ENCODE measurements around the gene RAB44. TPM values are rescaled to one million over a fixed set of nuclear protein-coding genes. Genes with fewer than 3 reads are reported as not detected.

The RAB44 gene
- total RNA-seq, 1 experiment from 2014 or later: not detected

DNA sequence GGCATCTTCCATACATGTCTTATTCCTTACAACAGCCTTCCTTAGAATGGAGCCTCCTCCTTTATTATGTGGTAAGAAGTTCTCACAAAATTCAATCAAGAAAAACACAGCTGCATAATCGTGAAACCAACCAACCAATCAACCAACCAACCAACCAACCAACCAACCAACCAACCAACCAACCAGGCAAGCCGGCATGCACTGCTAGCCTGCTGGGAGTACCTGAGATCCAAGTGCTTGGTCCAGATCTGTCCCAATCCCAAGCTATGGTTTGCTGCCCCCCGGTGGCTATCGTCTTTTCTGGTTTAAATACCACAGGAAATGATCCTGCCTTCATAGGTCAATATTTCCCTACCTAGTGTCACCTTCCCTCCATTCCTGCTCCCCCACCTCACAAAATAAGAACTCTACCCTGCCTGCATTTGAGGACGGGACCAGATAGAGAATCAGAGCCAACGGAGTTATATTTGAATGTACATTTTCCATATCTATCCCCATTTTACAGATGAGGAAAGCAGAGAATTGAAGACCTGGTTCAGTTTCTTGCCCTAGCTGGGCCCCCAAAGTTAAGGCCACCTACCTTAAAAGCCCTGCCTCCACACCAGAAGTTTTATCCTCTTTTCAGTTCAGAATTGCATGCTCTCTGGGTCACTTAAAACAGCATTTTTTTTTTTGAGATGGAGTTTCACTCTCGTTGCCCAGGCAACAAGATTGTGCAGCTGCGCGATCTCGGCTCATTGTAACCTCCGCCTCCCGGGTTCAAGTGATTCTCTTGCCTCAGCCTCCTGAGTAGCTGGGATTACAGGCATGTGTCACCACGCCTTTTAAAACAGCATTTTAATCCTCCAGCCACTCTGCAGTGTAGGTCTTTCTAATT is 27.1 kb downstream of the RAB44 start:
- CTCF ChIA-PET: interaction anchor here (0.7 to 1.7 kb wide), 6 partner anchors 19 to 202 kb away, joined by 3 to 13 read pairs (median 4); partner anchors contain the start of gene CDKN1A
- Histone ChIP-seq H3K9me3 (no peaks in the 10 kb centered on the region), H3K4me1 (no peaks in the 10 kb centered on the region), H3K36me3 (ENCODE audit: control insufficient read depth, insufficient read depth, low read length) (no peaks in the 10 kb centered on the region), H3K4me3 (ENCODE audit: low read depth, low read length) (no peak overlapping the region), H3K27me3 (replicated peaks; ENCODE audit: control insufficient read depth, insufficient read depth, low read length) (no peaks in the 10 kb centered on the region)
- POLR2A ChIA-PET: interaction anchor here (0.5 to 0.9 kb wide), 2 partner anchors 150 to 1034 kb away, joined by 3 to 4 read pairs; partner anchors contain the start of gene PPIL1
- no TSS peak for BruUV-seq (replicated peaks)
- intact Hi-C loops (cut with micrococcal nuclease; ENCODE audit: unreplicated experiment): loop anchor here (1.0 to 2.0 kb wide), 3 partner anchors 44 to 110 kb away; no protein-coding TSS in a partner anchor
- peak; percentile 74 to 80 for DNase-seq
- no peaks in the 10 kb centered on the region for H3K9me3 Mint-ChIP-seq (ENCODE audit: unreplicated experiment)
- H3K4me3 Mint-ChIP-seq (ENCODE audit: unreplicated experiment): no peak overlapping the region
- TF ChIP-seq, protein P1, sequence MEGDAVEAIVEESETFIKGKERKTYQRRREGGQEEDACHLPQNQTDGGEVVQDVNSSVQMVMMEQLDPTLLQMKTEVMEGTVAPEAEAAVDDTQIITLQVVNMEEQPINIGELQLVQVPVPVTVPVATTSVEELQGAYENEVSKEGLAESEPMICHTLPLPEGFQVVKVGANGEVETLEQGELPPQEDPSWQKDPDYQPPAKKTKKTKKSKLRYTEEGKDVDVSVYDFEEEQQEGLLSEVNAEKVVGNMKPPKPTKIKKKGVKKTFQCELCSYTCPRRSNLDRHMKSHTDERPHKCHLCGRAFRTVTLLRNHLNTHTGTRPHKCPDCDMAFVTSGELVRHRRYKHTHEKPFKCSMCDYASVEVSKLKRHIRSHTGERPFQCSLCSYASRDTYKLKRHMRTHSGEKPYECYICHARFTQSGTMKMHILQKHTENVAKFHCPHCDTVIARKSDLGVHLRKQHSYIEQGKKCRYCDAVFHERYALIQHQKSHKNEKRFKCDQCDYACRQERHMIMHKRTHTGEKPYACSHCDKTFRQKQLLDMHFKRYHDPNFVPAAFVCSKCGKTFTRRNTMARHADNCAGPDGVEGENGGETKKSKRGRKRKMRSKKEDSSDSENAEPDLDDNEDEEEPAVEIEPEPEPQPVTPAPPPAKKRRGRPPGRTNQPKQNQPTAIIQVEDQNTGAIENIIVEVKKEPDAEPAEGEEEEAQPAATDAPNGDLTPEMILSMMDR (IDR thresholded peaks at IDR 0.05; ENCODE audit: insufficient read depth in 1 of 2, low read depth in 1 of 2, low read length in 1 of 2, severe bottlenecking in 1 of 2, unreplicated experiment in 1 of 2): peak; percentile 42 to 76
- H3K27ac Mint-ChIP-seq (ENCODE audit: unreplicated experiment): no peak overlapping the region
- H3K27me3 Mint-ChIP-seq (ENCODE audit: insufficient read depth, unreplicated experiment): no peaks in the 10 kb centered on the region
- peaks cover 7% of the 10 kb centered on the region for H3K4me1 Mint-ChIP-seq (ENCODE audit: low read depth, unreplicated experiment)
- H3K36me3 Mint-ChIP-seq (ENCODE audit: insufficient read depth, unreplicated experiment): no peaks in the 10 kb centered on the region

GRCh38 chr6:36725581-36725980 is 28.0 kb downstream of the RAB44 start:
- Histone ChIP-seq H3K9me3 (no peaks in the 10 kb centered on the region), H3K27me3 (replicated peaks; ENCODE audit: control insufficient read depth, insufficient read depth, low read length) (no peaks in the 10 kb centered on the region), H3K36me3 (ENCODE audit: control insufficient read depth, insufficient read depth, low read length) (no peaks in the 10 kb centered on the region), H3K4me1 (no peaks in the 10 kb centered on the region), H3K4me3 (ENCODE audit: low read depth, low read length) (no peak overlapping the region)
- CTCF ChIA-PET: interaction anchor here (1.1 to 1.7 kb wide), 3 partner anchors 34 to 111 kb away, joined by 3 to 13 read pairs (median 3); no protein-coding TSS in a partner anchor
- Mint-ChIP-seq H3K27ac (ENCODE audit: unreplicated experiment) (no peak overlapping the region), H3K27me3 (ENCODE audit: insufficient read depth, unreplicated experiment) (no peaks in the 10 kb centered on the region), H3K36me3 (ENCODE audit: insufficient read depth, unreplicated experiment) (no peaks in the 10 kb centered on the region), H3K9me3 (ENCODE audit: unreplicated experiment) (no peaks in the 10 kb centered on the region), H3K4me1 (ENCODE audit: low read depth, unreplicated experiment) (peaks cover 7% of the 10 kb centered on the region), H3K4me3 (ENCODE audit: unreplicated experiment) (no peak overlapping the region)
- TF ChIP-seq, protein P1 (IDR thresholded peaks at IDR 0.05; ENCODE audit: insufficient read depth in 1 of 2, low read depth in 1 of 2, low read length in 1 of 2, severe bottlenecking in 1 of 2, unreplicated experiment in 1 of 2): no peak
- POLR2A ChIA-PET: no interaction called here
- BruUV-seq (replicated peaks): no TSS peak
- intact Hi-C loops (cut with micrococcal nuclease; ENCODE audit: unreplicated experiment): loop anchor here (2.0 kb wide), 1 partner anchor 111 kb away; no protein-coding TSS in a partner anchor
- no peak for DNase-seq

DNA sequence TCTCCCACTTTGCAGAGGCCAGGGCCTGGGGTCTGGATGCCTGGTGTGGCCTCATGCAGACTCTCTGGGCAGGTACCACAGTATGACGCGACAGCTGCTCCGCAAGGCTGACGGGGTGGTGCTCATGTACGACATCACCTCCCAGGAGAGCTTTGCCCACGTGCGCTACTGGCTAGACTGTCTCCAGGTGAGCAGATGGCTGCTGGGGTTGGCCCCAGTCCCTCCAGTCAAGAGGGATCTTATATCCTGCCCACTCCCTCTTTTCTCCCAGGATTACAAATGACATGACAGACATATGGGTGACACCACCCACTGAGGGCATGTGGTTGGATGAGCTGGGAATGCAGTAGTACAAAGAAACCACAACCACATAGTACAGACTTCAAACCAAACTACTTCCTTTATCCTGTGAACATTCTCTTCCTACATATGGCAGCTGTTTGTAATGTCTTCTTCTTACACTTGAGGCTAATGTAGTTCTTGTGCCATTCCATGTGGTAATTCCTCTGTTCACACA is 29.9 kb downstream of the RAB44 start:
- Mint-ChIP-seq H3K9me3 (ENCODE audit: unreplicated experiment) (no peaks in the 10 kb centered on the region), H3K4me3 (ENCODE audit: unreplicated experiment) (no peak overlapping the region), H3K4me1 (ENCODE audit: low read depth, unreplicated experiment) (peaks cover 7% of the 10 kb centered on the region), H3K27ac (ENCODE audit: unreplicated experiment) (no peak overlapping the region), H3K36me3 (ENCODE audit: insufficient read depth, unreplicated experiment) (no peaks in the 10 kb centered on the region), H3K27me3 (ENCODE audit: insufficient read depth, unreplicated experiment) (no peaks in the 10 kb centered on the region)
- H3K9me3 ChIP-seq: no peaks in the 10 kb centered on the region
- CTCF ChIA-PET: no interaction called here
- H3K4me3 ChIP-seq (ENCODE audit: low read depth, low read length): no peak overlapping the region
- POLR2A ChIA-PET: no interaction called here
- no peak for DNase-seq
- no peaks in the 10 kb centered on the region for H3K4me1 ChIP-seq
- TF ChIP-seq, protein P1 (IDR thresholded peaks at IDR 0.05; ENCODE audit: insufficient read depth in 1 of 2, low read depth in 1 of 2, low read length in 1 of 2, severe bottlenecking in 1 of 2, unreplicated experiment in 1 of 2): no peak
- H3K36me3 ChIP-seq (ENCODE audit: control insufficient read depth, insufficient read depth, low read length): no peaks in the 10 kb centered on the region
- no TSS peak for BruUV-seq (replicated peaks)
- H3K27me3 ChIP-seq (replicated peaks; ENCODE audit: control insufficient read depth, insufficient read depth, low read length): no peaks in the 10 kb centered on the region
- intact Hi-C loops (cut with micrococcal nuclease; ENCODE audit: unreplicated experiment): no loop called here
